ENCODE results near the gene TUBA8.
"Not testable (repeated sequence)": the region's sequence is repeated elsewhere in the genome, so short reads cannot be mapped to it uniquely, and the experiment has no call there.

TUBA8 gene

GRCh38 chr22:18077639-18078328, 32.8 kb upstream of the TUBA8 start, which contains the start of gene PEX26:
TSS of gene PEX26 (plus strand) at chr22:18077990. CDS start at chr22:18078377, 387 bp downstream.
- FAIRE-seq = peak; percentile 65

GRCh38 chr22:18078329-18079041, 32.1 kb upstream of the TUBA8 start:
- no peak for FAIRE-seq

- FAIRE-seq = no peak
These were observed 30.8 kb upstream of the TUBA8 start for GRCh38 chr22:18079706-18080233.

GRCh38 chr22:18081416-18081815, 29.2 kb upstream of the TUBA8 start:
- no peak for FAIRE-seq

GRCh38 chr22:18082467-18082866, 28.1 kb upstream of the TUBA8 start:
- no peak for FAIRE-seq

GRCh38 chr22:18083406-18083805, 27.2 kb upstream of the TUBA8 start:
- FAIRE-seq = no peak

GRCh38 chr22:18085188-18085587, 25.4 kb upstream of the TUBA8 start:
- FAIRE-seq = no peak

GRCh38 chr22:18087350-18087855, 23.2 kb upstream of the TUBA8 start:
- FAIRE-seq = no peak

- no peak for FAIRE-seq
These were observed 21.6 kb upstream of the TUBA8 start for GRCh38 chr22:18088825-18089568.

GRCh38 chr22:18090286-18090685, 20.3 kb upstream of the TUBA8 start:
- no peak for FAIRE-seq

GRCh38 chr22:18091478-18091877, 19.1 kb upstream of the TUBA8 start:
- FAIRE-seq = no peak

- FAIRE-seq = no peak
These were observed 18.6 kb upstream of the TUBA8 start for GRCh38 chr22:18091916-18092526.

GRCh38 chr22:18093661-18094060, 16.9 kb upstream of the TUBA8 start:
- no peak for FAIRE-seq

- FAIRE-seq = no peak
These were observed 15.4 kb upstream of the TUBA8 start for GRCh38 chr22:18095101-18095805.

- no peak for FAIRE-seq
These were observed 13.8 kb upstream of the TUBA8 start for GRCh38 chr22:18096823-18097222.

- FAIRE-seq = no peak
These were observed 9.8 kb upstream of the TUBA8 start for GRCh38 chr22:18100781-18101180.

GRCh38 chr22:18101536-18101935, 9.1 kb upstream of the TUBA8 start:
- FAIRE-seq = no peak

GRCh38 chr22:18103527-18104269, 6.9 kb upstream of the TUBA8 start:
- no peak for FAIRE-seq

GRCh38 chr22:18104566-18104965, 6.0 kb upstream of the TUBA8 start:
- no peak for FAIRE-seq

- not testable (repeated sequence) for FAIRE-seq
These were observed 4.6 kb upstream of the TUBA8 start for GRCh38 chr22:18105981-18106380.
